Activated CD4-positive, alpha-beta memory T cell treated with anti-CD3 and anti-CD28 coated beads, Interleukin-2, amount 10 ng/mL, durations not matched to agents 7 days and 5 days (primary cell): ENCODE data around the gene PRKAG3. TPM values are rescaled to one million over a fixed set of nuclear protein-coding genes. Genes with fewer than 3 reads are reported as not detected.

ENCODE experiments used
- CTCF ChIA-PET: fragments of 350-600 bp; sonication (Branson Sonifier 250); formaldehyde crosslinking; loops from one replicate; lab custom pipeline; 2021; ENCODE audit warnings: antibody characterized with exemption, inconsistent platforms; lab: Charles Lee
- POLR2A ChIA-PET: fragments of 350-600 bp; sonication (Branson Sonifier 250); formaldehyde crosslinking; loops from one replicate; lab custom pipeline; 2021; ENCODE audit warnings: antibody characterized with exemption; lab: Charles Lee
- DNase-seq: peaks from one replicate; pipeline ENCODE4 v3.0.0-alpha.2; 2020
- H3K27ac Mint-ChIP-seq: one replicate; pipeline ENCODE4 v1.8.0; 2021; ENCODE audit warnings: mild to moderate bottlenecking, mixed read lengths
- H3K27me3 Mint-ChIP-seq: one replicate; pipeline ENCODE4 v1.8.0; 2021; ENCODE audit warnings: mixed read lengths
- H3K36me3 Mint-ChIP-seq: one replicate; pipeline ENCODE4 v1.8.0; 2021; ENCODE audit warnings: low read depth, mixed read lengths
- H3K4me1 Mint-ChIP-seq: one replicate; pipeline ENCODE4 v1.8.0; 2021; ENCODE audit warnings: mixed read lengths
- H3K4me3 Mint-ChIP-seq: one replicate; pipeline ENCODE4 v1.8.0; 2021; ENCODE audit warnings: mild to moderate bottlenecking, mixed read lengths
- H3K9me3 Mint-ChIP-seq: one replicate; pipeline ENCODE4 v1.8.0; 2021; ENCODE audit warnings: mixed read lengths
- total RNA-seq, 2 experiments: library from RNA; stranded (reverse); gene quantifications; one replicate each; pipeline ENCODE4 v1.2.3, GENCODE V29; 2021

The PRKAG3 gene
- total RNA-seq, 2 experiments from 2014 or later = not detected

- Mint-ChIP-seq H3K4me1 (peaks cover 5% of the 10 kb centered on the region), H3K4me3 (no peak overlapping the region), H3K27ac (no peak overlapping the region), H3K9me3 (no peaks in the 10 kb centered on the region), H3K27me3 (peaks cover 74% of the 10 kb centered on the region), H3K36me3 (no peaks in the 10 kb centered on the region)
- DNase-seq = no peak
- ChIA-PET CTCF (interaction anchor here (1.2 to 1.5 kb wide), 2 partner anchors 14 to 38 kb away, joined by 4 to 6 read pairs; no protein-coding TSS in a partner anchor), POLR2A (no interaction called here)
Measured at GRCh38 chr2:218859988-218860831, 28.6 kb upstream of the PRKAG3 start.

GRCh38 chr2:218859556-218859987 is 28.0 kb upstream of the PRKAG3 start, which contains the start of gene WNT6:
WNT6 (plus strand) TSS chr2:218859805; CDS start chr2:218860038, 233 bp downstream.
- Mint-ChIP-seq H3K9me3 (no peaks in the 10 kb centered on the region), H3K4me1 (peaks cover 5% of the 10 kb centered on the region), H3K36me3 (no peaks in the 10 kb centered on the region), H3K27ac (no peak within 1 kb of the TSS), H3K4me3 (no peak within 1 kb of the TSS), H3K27me3 (peaks cover 81% of the 10 kb centered on the region)
- POLR2A ChIA-PET = no interaction called here
- CTCF ChIA-PET = no interaction called here
- no peak for DNase-seq

GRCh38 chr2:218858671-218859555 is 27.3 kb upstream of the PRKAG3 start:
- Mint-ChIP-seq H3K27ac (no peak overlapping the region), H3K4me1 (peaks cover 5% of the 10 kb centered on the region), H3K36me3 (no peaks in the 10 kb centered on the region), H3K9me3 (no peaks in the 10 kb centered on the region), H3K4me3 (no peak overlapping the region), H3K27me3 (peaks cover 85% of the 10 kb centered on the region)
- DNase-seq = no peak
- CTCF ChIA-PET = interaction anchor here (0.9 to 1.4 kb wide), 3 partner anchors 11 to 39 kb away, joined by 4 to 8 read pairs (median 6); no protein-coding TSS in a partner anchor
- POLR2A ChIA-PET = no interaction called here

- ChIA-PET POLR2A (no interaction called here), CTCF (interaction anchor here (0.9 to 1.4 kb wide), 3 partner anchors 10 to 40 kb away, joined by 4 to 8 read pairs (median 6); no protein-coding TSS in a partner anchor)
- H3K9me3 Mint-ChIP-seq = no peaks in the 10 kb centered on the region
- DNase-seq = no peak
- no peak overlapping the region for H3K4me3 Mint-ChIP-seq
- H3K36me3 Mint-ChIP-seq = no peaks in the 10 kb centered on the region
- H3K27ac Mint-ChIP-seq = no peak overlapping the region
- H3K27me3 Mint-ChIP-seq = peaks cover 86% of the 10 kb centered on the region
- H3K4me1 Mint-ChIP-seq = peaks cover 5% of the 10 kb centered on the region
Measured at GRCh38 chr2:218858138-218858445, 26.5 kb upstream of the PRKAG3 start.

GRCh38 chr2:218857371-218858137 is 26.0 kb upstream of the PRKAG3 start:
- Mint-ChIP-seq H3K9me3 (no peaks in the 10 kb centered on the region), H3K4me3 (no peak overlapping the region), H3K4me1 (peaks cover 5% of the 10 kb centered on the region), H3K27me3 (peaks cover 88% of the 10 kb centered on the region), H3K36me3 (no peaks in the 10 kb centered on the region), H3K27ac (no peak overlapping the region)
- ChIA-PET POLR2A (no interaction called here), CTCF (interaction anchor here (0.7 to 1.4 kb wide), 3 partner anchors 9 to 41 kb away, joined by 3 to 8 read pairs (median 6); no protein-coding TSS in a partner anchor)
- no peak for DNase-seq

- Mint-ChIP-seq H3K4me3 (no peak overlapping the region), H3K36me3 (no peaks in the 10 kb centered on the region), H3K9me3 (no peaks in the 10 kb centered on the region), H3K4me1 (peaks cover 5% of the 10 kb centered on the region), H3K27ac (no peak overlapping the region), H3K27me3 (peaks cover 85% of the 10 kb centered on the region)
- POLR2A ChIA-PET = no interaction called here
- DNase-seq = no peak
- CTCF ChIA-PET = interaction anchor here (0.7 kb wide), 1 partner anchor 9 kb away, joined by 3 read pairs; no protein-coding TSS in a partner anchor
Measured at GRCh38 chr2:218856896-218857243, 25.3 kb upstream of the PRKAG3 start.

GRCh38 chr2:218856167-218856895 is 24.7 kb upstream of the PRKAG3 start:
- peaks cover 5% of the 10 kb centered on the region for H3K4me1 Mint-ChIP-seq
- no peak overlapping the region for H3K4me3 Mint-ChIP-seq
- peaks cover 80% of the 10 kb centered on the region for H3K27me3 Mint-ChIP-seq
- POLR2A ChIA-PET = no interaction called here
- no peak overlapping the region for H3K27ac Mint-ChIP-seq
- H3K9me3 Mint-ChIP-seq = no peaks in the 10 kb centered on the region
- H3K36me3 Mint-ChIP-seq = no peaks in the 10 kb centered on the region
- DNase-seq = no peak
- CTCF ChIA-PET = no interaction called here

- Mint-ChIP-seq H3K4me3 (no peak overlapping the region), H3K27me3 (peaks cover 74% of the 10 kb centered on the region), H3K4me1 (peaks cover 5% of the 10 kb centered on the region), H3K36me3 (no peaks in the 10 kb centered on the region), H3K27ac (no peak overlapping the region), H3K9me3 (no peaks in the 10 kb centered on the region)
- DNase-seq = no peak
- ChIA-PET CTCF (interaction anchor here (0.8 to 3.0 kb wide), 2 partner anchors 21 to 42 kb away, joined by 3 to 16 read pairs; no protein-coding TSS in a partner anchor), POLR2A (no interaction called here)
Measured at GRCh38 chr2:218855305-218856166, 23.9 kb upstream of the PRKAG3 start.

- no peak overlapping the region for H3K4me3 Mint-ChIP-seq
- POLR2A ChIA-PET = no interaction called here
- no peaks in the 10 kb centered on the region for H3K4me1 Mint-ChIP-seq
- peaks cover 67% of the 10 kb centered on the region for H3K27me3 Mint-ChIP-seq
- H3K9me3 Mint-ChIP-seq = no peaks in the 10 kb centered on the region
- DNase-seq = no peak
- H3K27ac Mint-ChIP-seq = no peak overlapping the region
- no peaks in the 10 kb centered on the region for H3K36me3 Mint-ChIP-seq
- CTCF ChIA-PET = interaction anchor here (0.8 to 3.0 kb wide), 3 partner anchors 22 to 127 kb away, joined by 3 to 16 read pairs (median 3); no protein-coding TSS in a partner anchor
Measured at GRCh38 chr2:218854860-218855259, 23.3 kb upstream of the PRKAG3 start.

- Mint-ChIP-seq H3K27me3 (peaks cover 62% of the 10 kb centered on the region), H3K4me1 (no peaks in the 10 kb centered on the region), H3K36me3 (no peaks in the 10 kb centered on the region), H3K4me3 (no peak overlapping the region), H3K9me3 (no peaks in the 10 kb centered on the region), H3K27ac (no peak overlapping the region)
- DNase-seq = no peak
- CTCF ChIA-PET = interaction anchor here (0.6 to 3.0 kb wide), 3 partner anchors 9 to 123 kb away, joined by 3 to 16 read pairs (median 4); no protein-coding TSS in a partner anchor
- POLR2A ChIA-PET = interaction anchor here (1.5 kb wide), 1 partner anchor 44 kb away, joined by 5 read pairs; no protein-coding TSS in a partner anchor
Measured at GRCh38 chr2:218853766-218854165, 22.2 kb upstream of the PRKAG3 start.
